ENCODE results near the gene UNC13C.
A peak's percentile ranks its signal among the peaks of the same experiment; 100 is the strongest.

UNC13C gene

DNA sequence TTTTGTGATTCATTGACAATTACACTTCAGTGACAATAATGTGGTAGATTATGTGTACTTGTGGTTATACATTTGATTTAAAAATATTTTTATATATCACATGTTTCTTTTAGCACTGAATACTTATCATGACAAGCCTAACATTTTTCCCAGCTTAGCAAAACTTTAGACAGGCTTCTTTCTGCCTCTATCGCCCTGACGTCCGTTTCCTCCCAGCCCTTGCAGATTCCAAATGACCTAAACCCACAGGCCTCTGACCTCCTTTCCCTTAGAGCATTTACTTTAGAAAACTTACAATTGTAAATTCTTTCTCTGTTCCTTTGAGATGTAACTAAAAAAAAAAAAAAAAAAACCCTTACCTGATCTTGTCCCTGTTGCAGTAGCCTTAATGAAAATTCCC is 326.1 kb downstream of the UNC13C start:
- no peak overlapping the region for H2BK120ac ChIP-seq (ENCODE audit: insufficient read depth, low read length, poor library complexity)
- WGBS (ENCODE audit: extremely low coverage, insufficient coverage, insufficient read length), result no CpG with 5 or more reads among the region's 3 CpGs
- DNase-seq, result peak; percentile 5 to 44
- no peak overlapping the region for H3K4ac ChIP-seq (ENCODE audit: low read depth, low read length)
- H3K4me1 ChIP-seq (ENCODE audit: control insufficient read depth in 1 of 2, insufficient read depth in 2 of 2, low read length in 2 of 2), result no peaks in the 10 kb centered on the region
- no peak overlapping the region for H3K14ac ChIP-seq (ENCODE audit: low read length)
- H4K91ac ChIP-seq (ENCODE audit: low read depth, low read length), result no peak overlapping the region
- H3K23ac ChIP-seq (ENCODE audit: low read length), result no peak overlapping the region
- H2AK5ac ChIP-seq (ENCODE audit: low read length), result no peak overlapping the region
- H3K79me1 ChIP-seq (ENCODE audit: low read length), result no peaks in the 10 kb centered on the region
- no peak overlapping the region for H3K4me2 ChIP-seq (ENCODE audit: low read length)
- H3K4me3 ChIP-seq (ENCODE audit: low read depth, low read length), result no peak overlapping the region
- no peak overlapping the region for H4K8ac ChIP-seq (ENCODE audit: low read depth, low read length)
- no peaks in the 10 kb centered on the region for H3K9me3 ChIP-seq (ENCODE audit: insufficient read depth, low read depth, low read length)
- H3K36me3 ChIP-seq (ENCODE audit: control insufficient read depth in 1 of 2, insufficient read depth in 2 of 2, low read length in 2 of 2), result no peaks in the 10 kb centered on the region
- H4K12ac ChIP-seq (ENCODE audit: low read depth, low read length), result no peak overlapping the region
- H3K27me3 ChIP-seq (ENCODE audit: insufficient read depth, low read length), result no peaks in the 10 kb centered on the region
- H3K18ac ChIP-seq (ENCODE audit: low read length), result no peak overlapping the region
- no peaks in the 10 kb centered on the region for H3K79me2 ChIP-seq (ENCODE audit: control insufficient read depth, insufficient read depth, low read length, poor library complexity)
- H2AFZ ChIP-seq (ENCODE audit: insufficient read depth, low read length, poor library complexity), result no peak overlapping the region
- H3K9ac ChIP-seq (ENCODE audit: low read length), result no peak overlapping the region
- H2BK5ac ChIP-seq (ENCODE audit: low read depth, low read length, poor library complexity), result no peak overlapping the region
- no peak overlapping the region for H3K27ac ChIP-seq (ENCODE audit: low read depth, low read length)
- H2BK12ac ChIP-seq (ENCODE audit: low read length), result no peak overlapping the region

DNA sequence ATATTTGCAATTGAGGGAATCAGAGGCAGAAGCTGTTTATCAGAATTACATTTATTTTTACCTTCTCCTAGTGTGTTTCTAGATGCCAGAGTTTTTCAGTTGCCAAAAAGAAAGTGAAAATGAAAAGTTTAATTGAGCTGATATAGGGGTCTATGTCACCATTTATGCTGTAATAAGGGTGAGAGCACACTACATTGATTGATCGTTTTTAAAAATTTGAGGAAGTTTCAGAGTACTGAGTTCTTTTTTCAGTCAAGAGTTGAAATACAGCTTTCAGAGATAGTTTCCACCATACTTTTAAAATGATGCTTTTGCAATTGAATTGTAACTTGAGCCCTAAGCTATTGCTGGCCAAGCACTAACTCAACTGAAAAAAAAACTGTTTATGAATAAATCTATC is 326.9 kb downstream of the UNC13C start:
- Histone ChIP-seq H3K23ac (ENCODE audit: low read length) (no peak overlapping the region), H3K27ac (ENCODE audit: low read depth, low read length) (no peak overlapping the region), H3K79me1 (ENCODE audit: low read length) (no peaks in the 10 kb centered on the region), H2AK5ac (ENCODE audit: low read length) (no peak overlapping the region), H3K18ac (ENCODE audit: low read length) (no peak overlapping the region), H3K4me3 (ENCODE audit: low read depth, low read length) (no peak overlapping the region), H3K4me2 (ENCODE audit: low read length) (no peak overlapping the region), H3K4ac (ENCODE audit: low read depth, low read length) (no peak overlapping the region), H4K91ac (ENCODE audit: low read depth, low read length) (no peak overlapping the region), H3K9me3 (ENCODE audit: insufficient read depth, low read depth, low read length) (no peaks in the 10 kb centered on the region), H2BK5ac (ENCODE audit: low read depth, low read length, poor library complexity) (no peak overlapping the region), H2BK12ac (ENCODE audit: low read length) (no peak overlapping the region), H4K12ac (ENCODE audit: low read depth, low read length) (no peak overlapping the region), H3K14ac (ENCODE audit: low read length) (no peak overlapping the region), H2AFZ (ENCODE audit: insufficient read depth, low read length, poor library complexity) (no peak overlapping the region), H3K9ac (ENCODE audit: low read length) (no peak overlapping the region), H3K4me1 (ENCODE audit: control insufficient read depth in 1 of 2, insufficient read depth in 2 of 2, low read length in 2 of 2) (no peaks in the 10 kb centered on the region), H3K79me2 (ENCODE audit: control insufficient read depth, insufficient read depth, low read length, poor library complexity) (no peaks in the 10 kb centered on the region), H3K27me3 (ENCODE audit: insufficient read depth, low read length) (no peaks in the 10 kb centered on the region), H4K8ac (ENCODE audit: low read depth, low read length) (no peak overlapping the region), H2BK120ac (ENCODE audit: insufficient read depth, low read length, poor library complexity) (no peak overlapping the region), H3K36me3 (ENCODE audit: control insufficient read depth in 1 of 2, insufficient read depth in 2 of 2, low read length in 2 of 2) (no peaks in the 10 kb centered on the region)
- no peak for DNase-seq
- no CpG with 5 or more reads among the region's 1 CpG for WGBS (ENCODE audit: extremely low coverage, insufficient coverage, insufficient read length)

DNA sequence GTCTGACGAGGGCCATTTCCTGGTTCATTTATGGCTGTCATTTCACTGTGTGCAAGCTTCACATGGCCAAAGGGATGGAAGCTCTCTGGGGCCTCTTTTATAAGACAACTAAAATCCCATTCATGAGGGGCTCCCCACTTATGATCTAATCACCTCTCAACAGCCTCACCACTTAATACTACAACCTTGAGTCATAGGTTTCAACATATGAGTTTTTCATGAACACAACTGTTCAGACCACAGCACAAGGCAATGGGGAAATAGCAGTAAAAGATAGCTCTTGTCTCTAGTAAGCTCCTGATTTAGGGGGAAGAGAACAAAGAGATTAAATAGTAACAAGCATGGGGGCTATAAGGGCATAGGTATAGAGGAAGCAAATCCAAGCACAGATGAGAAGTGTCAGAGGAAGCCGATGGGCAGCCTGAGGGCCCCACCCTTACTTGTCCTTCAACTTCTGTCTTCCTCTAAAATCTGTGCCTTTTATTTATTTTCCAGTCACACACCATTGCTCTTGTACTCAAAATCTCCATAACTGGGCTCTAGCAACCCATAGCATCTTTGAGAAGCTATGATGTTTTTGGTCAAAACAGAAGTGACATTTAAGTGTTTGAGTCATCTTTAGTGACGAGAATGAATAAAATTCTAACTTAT is 329.1 kb downstream of the UNC13C start:
- H3K9me3 ChIP-seq (ENCODE audit: insufficient read depth, low read depth, low read length), result no peaks in the 10 kb centered on the region
- no peak overlapping the region for H2AK5ac ChIP-seq (ENCODE audit: low read length)
- no peaks in the 10 kb centered on the region for H3K27me3 ChIP-seq (ENCODE audit: insufficient read depth, low read length)
- H3K4me1 ChIP-seq (ENCODE audit: control insufficient read depth in 1 of 2, insufficient read depth in 2 of 2, low read length in 2 of 2), result no peaks in the 10 kb centered on the region
- no peak overlapping the region for H2BK120ac ChIP-seq (ENCODE audit: insufficient read depth, low read length, poor library complexity)
- no peak overlapping the region for H3K27ac ChIP-seq (ENCODE audit: low read depth, low read length)
- WGBS (ENCODE audit: extremely low coverage, insufficient coverage, insufficient read length), result no CpG with 5 or more reads among the region's 3 CpGs
- no peak overlapping the region for H4K8ac ChIP-seq (ENCODE audit: low read depth, low read length)
- no peak overlapping the region for H4K91ac ChIP-seq (ENCODE audit: low read depth, low read length)
- H2BK12ac ChIP-seq (ENCODE audit: low read length), result no peak overlapping the region
- no peaks in the 10 kb centered on the region for H3K79me2 ChIP-seq (ENCODE audit: control insufficient read depth, insufficient read depth, low read length, poor library complexity)
- no peak for DNase-seq
- H3K4me2 ChIP-seq (ENCODE audit: low read length), result no peak overlapping the region
- no peak overlapping the region for H3K23ac ChIP-seq (ENCODE audit: low read length)
- H3K4me3 ChIP-seq (ENCODE audit: low read depth, low read length), result no peak overlapping the region
- H3K36me3 ChIP-seq (ENCODE audit: control insufficient read depth in 1 of 2, insufficient read depth in 2 of 2, low read length in 2 of 2), result no peaks in the 10 kb centered on the region
- no peaks in the 10 kb centered on the region for H3K79me1 ChIP-seq (ENCODE audit: low read length)
- H3K18ac ChIP-seq (ENCODE audit: low read length), result no peak overlapping the region
- H4K12ac ChIP-seq (ENCODE audit: low read depth, low read length), result no peak overlapping the region
- no peak overlapping the region for H2AFZ ChIP-seq (ENCODE audit: insufficient read depth, low read length, poor library complexity)
- H3K4ac ChIP-seq (ENCODE audit: low read depth, low read length), result no peak overlapping the region
- H2BK5ac ChIP-seq (ENCODE audit: low read depth, low read length, poor library complexity), result no peak overlapping the region
- H3K9ac ChIP-seq (ENCODE audit: low read length), result no peak overlapping the region
- H3K14ac ChIP-seq (ENCODE audit: low read length), result no peak overlapping the region

DNA sequence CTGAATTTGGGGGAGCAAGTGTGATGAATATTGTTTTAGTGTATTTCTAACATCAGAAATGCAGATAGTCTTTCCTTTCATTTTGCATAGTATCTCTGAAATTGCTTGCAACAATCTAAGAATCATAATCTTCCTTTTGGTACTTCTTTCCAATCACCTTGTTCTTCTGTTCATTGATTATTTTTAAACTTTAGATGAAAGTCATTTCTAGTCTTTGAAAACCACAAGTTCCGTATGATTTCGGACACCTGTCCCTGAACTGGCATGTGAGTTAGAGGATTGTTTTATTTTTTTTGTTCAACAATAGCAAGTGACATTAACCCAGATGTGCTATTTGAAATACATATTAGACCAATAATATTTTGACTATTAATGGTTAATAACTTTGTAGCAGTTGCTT is 329.7 kb downstream of the UNC13C start:
- H2BK5ac ChIP-seq (ENCODE audit: low read depth, low read length, poor library complexity), result no peak overlapping the region
- no peak overlapping the region for H4K91ac ChIP-seq (ENCODE audit: low read depth, low read length)
- H2BK120ac ChIP-seq (ENCODE audit: insufficient read depth, low read length, poor library complexity), result no peak overlapping the region
- H3K9ac ChIP-seq (ENCODE audit: low read length), result no peak overlapping the region
- H4K12ac ChIP-seq (ENCODE audit: low read depth, low read length), result no peak overlapping the region
- no peak overlapping the region for H3K27ac ChIP-seq (ENCODE audit: low read depth, low read length)
- DNase-seq, result no peak
- no peaks in the 10 kb centered on the region for H3K9me3 ChIP-seq (ENCODE audit: insufficient read depth, low read depth, low read length)
- no peaks in the 10 kb centered on the region for H3K36me3 ChIP-seq (ENCODE audit: control insufficient read depth in 1 of 2, insufficient read depth in 2 of 2, low read length in 2 of 2)
- no peaks in the 10 kb centered on the region for H3K4me1 ChIP-seq (ENCODE audit: control insufficient read depth in 1 of 2, insufficient read depth in 2 of 2, low read length in 2 of 2)
- H2AK5ac ChIP-seq (ENCODE audit: low read length), result no peak overlapping the region
- H3K4me3 ChIP-seq (ENCODE audit: low read depth, low read length), result no peak overlapping the region
- no peak overlapping the region for H3K4me2 ChIP-seq (ENCODE audit: low read length)
- no peak overlapping the region for H3K23ac ChIP-seq (ENCODE audit: low read length)
- H3K27me3 ChIP-seq (ENCODE audit: insufficient read depth, low read length), result no peaks in the 10 kb centered on the region
- no CpG with 5 or more reads among the region's 2 CpGs for WGBS (ENCODE audit: extremely low coverage, insufficient coverage, insufficient read length)
- no peak overlapping the region for H3K18ac ChIP-seq (ENCODE audit: low read length)
- H2AFZ ChIP-seq (ENCODE audit: insufficient read depth, low read length, poor library complexity), result no peak overlapping the region
- no peak overlapping the region for H3K14ac ChIP-seq (ENCODE audit: low read length)
- no peak overlapping the region for H3K4ac ChIP-seq (ENCODE audit: low read depth, low read length)
- H3K79me1 ChIP-seq (ENCODE audit: low read length), result no peaks in the 10 kb centered on the region
- H4K8ac ChIP-seq (ENCODE audit: low read depth, low read length), result no peak overlapping the region
- no peak overlapping the region for H2BK12ac ChIP-seq (ENCODE audit: low read length)
- no peaks in the 10 kb centered on the region for H3K79me2 ChIP-seq (ENCODE audit: control insufficient read depth, insufficient read depth, low read length, poor library complexity)

Measured in trophoblast cell (in vitro differentiated cells and primary cell).